Activated T-helper 1 cell treated with anti-CD3 and anti-CD28 coated beads, Interleukin-12 subunit alpha, Interleukin-12 subunit beta, Interleukin-2, Interleukin-4 antibody, amounts not matched to agents 30 ng/mL and 10 ng/mL and 1 ng/mL, durations not matched to agents 14 hours and 24 hours and 36 hours (primary cell): ENCODE measurements around the gene RHBDD3. TPM values are rescaled to one million over a fixed set of nuclear protein-coding genes. Genes with fewer than 3 reads are reported as not detected.

Source experiments
- DNase-seq: peaks from one replicate; pipeline ENCODE4 v3.0.0; 2021; ENCODE audit warnings: low spot score
- H3K27ac Mint-ChIP-seq: one replicate; pipeline ENCODE4 v1.8.0; 2021; ENCODE audit warnings: mild to moderate bottlenecking, mixed read lengths
- H3K27me3 Mint-ChIP-seq: one replicate; pipeline ENCODE4 v1.8.0; 2022; ENCODE audit warnings: mild to moderate bottlenecking, moderate library complexity, mixed read lengths; ENCODE audit not compliant: insufficient read depth
- H3K36me3 Mint-ChIP-seq: one replicate; pipeline ENCODE4 v1.8.0; 2021; ENCODE audit warnings: low read depth, mixed read lengths
- H3K4me1 Mint-ChIP-seq: one replicate; pipeline ENCODE4 v1.8.0; 2021; ENCODE audit warnings: low read depth, mixed read lengths
- H3K4me3 Mint-ChIP-seq: one replicate; pipeline ENCODE4 v1.8.0; 2021; ENCODE audit warnings: mild to moderate bottlenecking, moderate library complexity, mixed read lengths
- H3K9me3 Mint-ChIP-seq: one replicate; pipeline ENCODE4 v1.8.0; 2021; ENCODE audit warnings: mixed read lengths
- intact Hi-C: fragments of 100-400 bp; cut with micrococcal nuclease; formaldehyde crosslinking; loops from one replicate; pipeline ENCODE4 v1.15.1; 2024
- total RNA-seq: library from RNA; stranded (reverse); gene quantifications from 2 replicates; pipeline ENCODE4 v1.2.3, GENCODE V29; 2022

The RHBDD3 gene
- 53.3 and 59.4 TPM in 2 replicates for total RNA-seq

- intact Hi-C loops: loop anchor here (2.0 to 10.0 kb wide), 5 partner anchors 361 to 1349 kb away; partner anchors contain the start of genes CCDC117, PITPNB, UQCR10 and ZMAT5
- peak within 1 kb of the TSS; percentile 99 for H3K27ac Mint-ChIP-seq
- peaks cover 48% of the 10 kb centered on the region for H3K36me3 Mint-ChIP-seq
- H3K4me3 Mint-ChIP-seq: peak within 1 kb of the TSS; percentile 96
- H3K27me3 Mint-ChIP-seq: no peaks in the 10 kb centered on the region
- H3K9me3 Mint-ChIP-seq: no peaks in the 10 kb centered on the region
- DNase-seq: peak; percentile 97
- peaks cover 50% of the 10 kb centered on the region for H3K4me1 Mint-ChIP-seq
Observed at GRCh38 chr22:29267858-29268510, at the start of gene RHBDD3, which contains the start of gene EWSR1. RHBDD3 (minus strand) TSS chr22:29267981; CDS start chr22:29265626, 2,355 bp downstream. EWSR1 (plus strand) TSS chr22:29268268; CDS start chr22:29268337, 69 bp downstream.

DNA sequence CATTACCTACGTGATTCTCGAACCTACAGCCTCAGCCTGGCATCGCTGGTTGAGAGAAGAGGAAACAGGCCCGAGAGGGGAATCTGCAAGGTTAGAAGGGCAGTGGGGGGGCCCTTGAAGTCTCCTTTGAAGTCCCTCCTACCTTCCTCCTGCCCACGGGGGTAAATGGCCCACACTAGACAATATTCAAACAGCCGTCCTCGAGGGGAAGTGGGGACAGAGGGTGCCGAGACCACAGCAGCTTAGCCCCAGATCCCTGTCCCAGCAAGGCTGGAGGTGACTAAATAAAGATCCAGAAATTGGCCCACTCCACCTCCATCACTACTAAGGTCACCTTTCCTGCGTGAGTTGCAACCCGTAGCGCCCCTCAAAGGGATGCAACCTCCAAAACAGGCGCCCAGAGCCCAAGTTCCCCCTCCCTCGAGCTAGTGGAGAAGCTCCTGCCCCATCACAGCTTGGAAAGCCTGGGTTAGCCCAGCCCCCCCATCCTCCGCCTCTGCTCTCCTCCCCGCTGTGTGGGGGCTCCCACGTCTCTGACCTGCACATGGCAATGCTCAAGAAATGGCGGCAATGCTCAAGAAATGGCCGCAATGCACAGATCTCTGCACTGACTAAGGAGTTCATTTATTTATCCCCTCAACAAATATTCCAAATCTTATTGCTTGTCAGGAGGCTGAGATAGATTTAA lies 48.5 kb upstream of the RHBDD3 start:
- Mint-ChIP-seq H3K27me3 (peaks cover 42% of the 10 kb centered on the region), H3K36me3 (no peaks in the 10 kb centered on the region), H3K9me3 (no peaks in the 10 kb centered on the region), H3K4me1 (peaks cover 12% of the 10 kb centered on the region), H3K4me3 (peak overlapping the region; percentile 56), H3K27ac (no peak overlapping the region)
- no peak for DNase-seq
- intact Hi-C loops: no loop called here

DNA sequence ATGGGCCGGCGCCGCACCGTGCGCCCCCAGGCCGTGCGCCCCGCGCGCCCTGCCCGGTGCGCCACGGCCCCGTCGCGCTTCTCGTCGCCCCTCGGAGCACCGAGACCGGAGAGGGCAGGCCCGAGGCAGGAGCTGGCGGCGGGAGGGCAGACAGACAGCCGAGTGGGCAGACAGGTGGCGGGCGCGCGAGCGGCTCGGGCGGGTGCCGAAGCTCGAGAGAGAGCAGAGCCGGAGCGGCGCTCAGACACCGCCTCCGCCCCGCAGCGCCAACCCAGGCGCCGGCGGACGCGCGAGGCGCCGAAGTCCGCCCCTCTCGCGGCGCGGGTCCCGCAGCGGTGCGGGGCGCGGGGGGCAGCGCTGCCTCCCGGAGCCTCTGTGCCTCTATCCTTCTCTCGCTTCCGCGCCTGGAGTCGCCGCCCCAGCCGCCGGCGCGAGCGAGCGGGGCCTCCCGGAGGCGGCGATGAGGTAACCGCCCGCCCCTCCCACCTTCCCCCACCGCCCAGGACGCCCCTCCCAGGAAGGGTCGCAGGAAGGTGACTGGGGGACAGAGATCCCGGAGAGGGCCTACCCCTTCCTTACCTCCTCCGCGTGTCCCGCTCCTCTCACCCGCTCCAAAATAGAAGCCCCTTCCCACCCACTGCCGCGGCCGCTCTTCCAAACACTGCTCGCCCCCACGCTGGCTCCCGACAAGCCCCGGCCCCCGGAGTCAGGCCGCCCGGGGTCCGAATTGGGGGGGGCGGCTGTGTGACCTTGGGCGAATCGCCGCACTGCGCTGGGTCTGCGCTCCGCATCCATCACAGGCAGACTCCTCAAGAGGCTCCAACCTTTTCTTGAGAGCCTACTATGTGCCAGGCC lies 47.7 kb upstream of the RHBDD3 start, which contains the start of gene RASL10A:
Gene RASL10A (minus strand): TSS at position 412 of the 855 bp plus-strand sequence. CDS start 451 bp downstream, outside the sequence.
- Mint-ChIP-seq H3K4me3 (peak within 1 kb of the TSS; percentile 56), H3K27me3 (peaks cover 45% of the 10 kb centered on the region), H3K9me3 (no peaks in the 10 kb centered on the region), H3K36me3 (no peaks in the 10 kb centered on the region), H3K4me1 (peaks cover 12% of the 10 kb centered on the region), H3K27ac (no peak within 1 kb of the TSS)
- intact Hi-C loops: no loop called here
- no peak for DNase-seq

DNA sequence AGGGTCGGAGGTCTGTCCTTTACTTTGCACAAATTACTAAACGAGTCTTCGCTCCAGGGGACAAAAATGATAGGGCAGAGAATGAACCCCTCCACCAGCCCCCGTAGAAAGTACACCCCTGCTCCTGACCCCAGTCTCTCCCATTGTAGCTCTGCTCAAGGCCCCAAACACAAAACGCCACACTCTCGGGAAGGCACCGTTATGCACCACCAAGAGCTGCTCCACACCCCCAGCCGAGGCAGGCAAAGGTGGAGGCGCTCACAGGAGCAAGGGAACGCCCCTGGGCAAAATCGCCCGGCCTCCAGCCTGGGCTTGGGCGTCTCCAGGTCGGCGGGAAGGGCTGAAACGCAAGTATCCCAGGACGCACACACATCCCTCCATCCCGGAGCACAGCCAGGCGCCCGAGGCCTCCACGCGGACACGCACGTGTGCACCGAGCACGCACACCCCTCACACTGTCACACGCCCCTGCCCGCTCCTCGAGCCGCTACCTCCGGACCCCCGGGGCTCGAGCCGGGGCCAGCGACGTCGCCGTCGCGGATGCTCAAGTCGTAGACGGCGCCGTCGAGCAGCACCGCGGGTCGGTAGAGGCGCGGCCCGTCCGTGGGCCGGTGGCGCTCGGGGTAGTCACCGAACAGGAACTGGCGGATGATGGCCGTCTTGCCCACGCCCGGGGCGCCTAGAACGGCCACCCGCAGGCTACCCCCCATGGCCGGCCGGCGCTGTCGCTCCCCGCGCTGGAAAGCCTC lies 46.9 kb upstream of the RHBDD3 start:
- Mint-ChIP-seq H3K4me3 (peak overlapping the region; percentile 40), H3K36me3 (no peaks in the 10 kb centered on the region), H3K9me3 (no peaks in the 10 kb centered on the region), H3K27ac (no peak overlapping the region), H3K4me1 (peaks cover 12% of the 10 kb centered on the region), H3K27me3 (peaks cover 45% of the 10 kb centered on the region)
- no peak for DNase-seq
- intact Hi-C loops: no loop called here

DNA sequence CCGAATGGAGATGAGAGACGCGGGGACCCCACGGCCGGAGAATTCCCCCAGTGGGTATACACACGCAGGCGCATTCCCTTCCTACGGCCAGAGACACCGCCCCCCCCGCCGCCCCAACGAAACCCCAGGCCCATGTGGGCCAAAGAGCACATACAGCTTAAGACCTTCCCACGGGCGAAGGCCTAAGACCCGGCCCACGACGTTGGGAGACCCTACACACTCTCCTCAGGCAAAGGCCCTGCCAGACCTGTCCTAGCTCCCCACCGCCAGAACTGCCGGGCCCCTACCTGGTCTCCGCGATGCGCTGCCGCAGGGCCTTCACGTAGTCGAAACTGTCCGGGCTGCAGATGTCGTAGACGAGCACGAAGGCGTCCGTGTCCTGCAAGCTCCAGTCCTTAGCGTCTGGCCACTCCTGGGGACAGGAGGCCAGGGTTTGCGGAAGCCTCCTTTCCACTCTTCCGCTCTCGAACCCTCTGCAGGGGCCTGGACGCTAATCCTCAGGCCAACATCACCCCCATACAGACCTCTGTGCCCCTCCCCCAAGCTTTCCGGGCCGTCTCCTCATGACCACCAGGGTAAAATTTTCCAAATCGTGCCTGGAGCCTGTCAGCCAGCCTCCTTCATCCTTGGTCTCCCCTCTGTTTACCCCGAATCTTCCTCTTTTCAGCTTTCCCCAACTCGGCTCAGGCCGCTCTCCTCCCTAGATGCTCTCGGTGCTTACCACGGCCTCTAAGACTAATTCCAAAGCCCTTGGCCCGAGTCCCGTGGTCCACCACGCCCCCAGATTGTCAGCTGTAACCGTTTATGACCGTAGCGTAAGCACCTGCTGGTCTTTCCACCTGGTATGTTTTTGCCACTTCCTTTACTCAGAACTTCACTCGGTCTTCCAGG lies 46.0 kb upstream of the RHBDD3 start:
- Mint-ChIP-seq H3K27me3 (peaks cover 45% of the 10 kb centered on the region), H3K4me3 (peak overlapping the region; percentile 40), H3K4me1 (peaks cover 12% of the 10 kb centered on the region), H3K27ac (no peak overlapping the region), H3K36me3 (no peaks in the 10 kb centered on the region), H3K9me3 (no peaks in the 10 kb centered on the region)
- DNase-seq: no peak
- intact Hi-C loops: no loop called here

DNA sequence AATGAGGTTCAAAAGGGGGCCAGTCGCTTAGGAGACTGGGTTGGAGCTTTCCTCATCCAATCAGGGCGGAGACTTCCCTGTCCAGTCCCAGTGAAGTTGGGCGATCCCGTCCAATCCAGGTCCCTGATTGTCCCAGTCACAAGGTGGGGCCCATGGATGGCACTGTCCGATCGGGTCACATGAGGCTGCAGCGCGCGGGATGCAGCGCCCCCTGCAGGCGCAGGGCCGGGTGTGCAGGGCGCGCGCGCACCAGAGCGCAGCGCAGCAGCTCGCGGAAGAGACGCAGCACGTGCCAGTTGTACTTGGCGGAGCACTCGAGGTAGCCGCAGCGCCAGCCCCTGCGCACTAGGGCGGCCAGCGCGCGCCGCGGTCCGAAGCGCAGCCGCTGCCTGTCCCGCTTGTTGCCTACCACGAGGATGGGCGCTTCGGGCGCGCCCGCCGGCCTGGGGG lies 45.4 kb upstream of the RHBDD3 start:
- no peaks in the 10 kb centered on the region for H3K9me3 Mint-ChIP-seq
- H3K4me1 Mint-ChIP-seq: peaks cover 12% of the 10 kb centered on the region
- H3K36me3 Mint-ChIP-seq: no peaks in the 10 kb centered on the region
- no peak overlapping the region for H3K4me3 Mint-ChIP-seq
- peaks cover 45% of the 10 kb centered on the region for H3K27me3 Mint-ChIP-seq
- intact Hi-C loops: no loop called here
- DNase-seq: no peak
- no peak overlapping the region for H3K27ac Mint-ChIP-seq

DNA sequence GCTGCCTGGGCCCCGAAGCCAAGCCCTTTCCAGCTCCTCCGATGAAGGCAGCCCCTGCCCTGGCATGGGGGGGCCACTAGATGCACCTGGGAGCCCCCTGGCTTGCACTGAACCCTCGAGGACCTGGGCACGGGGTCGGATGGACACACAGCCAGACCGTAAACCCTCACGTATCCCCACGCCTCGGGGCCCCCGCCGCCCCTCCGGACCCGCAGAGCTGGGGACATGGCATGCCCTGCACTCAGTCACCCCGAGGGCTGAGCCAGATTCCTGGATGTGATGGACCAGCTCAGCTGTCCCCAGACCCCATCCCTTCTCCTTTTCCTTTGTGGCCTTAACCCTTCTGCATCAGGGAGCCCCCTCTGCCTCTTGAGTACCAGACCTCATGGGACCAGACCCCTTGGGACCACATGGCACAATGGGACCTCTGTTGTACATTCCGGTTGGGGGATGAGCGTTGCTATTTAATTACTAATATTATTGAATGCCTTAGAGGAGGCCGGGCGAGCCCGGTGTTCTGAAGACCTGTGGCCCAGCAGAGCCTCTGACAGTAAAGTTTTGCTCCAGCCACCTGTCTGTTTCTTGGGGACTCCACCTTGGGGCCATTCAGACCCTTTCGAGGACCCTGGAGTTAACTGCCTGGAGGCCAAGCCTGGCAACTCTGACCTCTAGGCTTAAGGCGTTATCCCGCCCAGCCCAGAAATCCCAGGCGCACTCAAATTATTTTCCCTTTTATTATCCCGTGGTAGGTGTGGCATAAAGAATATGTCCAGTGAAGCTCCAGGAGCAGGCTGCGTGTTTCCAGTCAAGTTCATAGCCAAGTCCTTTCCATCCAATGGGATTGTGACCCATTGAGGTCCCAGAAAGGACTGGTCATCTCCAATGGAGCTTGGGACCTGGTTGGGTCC lies 44.7 kb upstream of the RHBDD3 start:
- H3K27ac Mint-ChIP-seq: no peak overlapping the region
- DNase-seq: no peak
- H3K36me3 Mint-ChIP-seq: no peaks in the 10 kb centered on the region
- intact Hi-C loops: no loop called here
- peaks cover 43% of the 10 kb centered on the region for H3K27me3 Mint-ChIP-seq
- peaks cover 12% of the 10 kb centered on the region for H3K4me1 Mint-ChIP-seq
- H3K4me3 Mint-ChIP-seq: no peak overlapping the region
- no peaks in the 10 kb centered on the region for H3K9me3 Mint-ChIP-seq

DNA sequence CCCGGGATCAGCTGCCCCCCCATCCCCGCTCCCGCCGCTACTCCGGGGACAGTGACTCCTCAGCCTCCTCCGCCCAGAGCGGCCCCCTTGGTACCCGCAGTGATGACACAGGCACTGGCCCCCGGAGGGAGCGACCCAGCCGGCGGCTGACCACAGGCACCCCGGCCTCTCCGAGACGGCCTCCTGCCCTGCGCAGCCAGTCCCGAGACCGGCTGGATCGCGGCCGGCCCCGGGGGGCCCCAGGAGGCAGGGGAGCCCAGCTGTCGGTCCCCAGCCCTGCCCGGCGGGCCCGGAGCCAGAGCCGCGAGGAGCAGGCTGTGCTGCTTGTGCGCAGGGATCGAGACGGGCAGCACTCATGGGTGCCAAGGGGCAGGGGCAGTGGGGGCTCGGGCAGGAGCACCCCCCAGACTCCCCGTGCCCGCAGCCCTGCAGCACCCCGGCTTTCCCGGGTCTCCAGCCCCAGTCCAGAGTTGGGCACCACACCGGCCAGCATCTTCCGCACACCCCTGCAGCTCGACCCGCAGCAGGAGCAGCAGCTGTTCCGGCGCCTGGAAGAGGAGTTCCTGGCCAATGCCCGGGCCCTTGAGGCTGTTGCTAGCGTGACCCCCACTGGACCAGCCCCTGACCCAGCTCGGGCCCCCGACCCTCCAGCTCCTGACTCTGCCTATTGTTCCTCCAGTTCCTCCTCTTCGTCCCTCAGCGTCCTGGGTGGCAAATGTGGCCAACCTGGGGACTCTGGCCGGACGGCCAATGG lies 43.9 kb upstream of the RHBDD3 start:
- Mint-ChIP-seq H3K36me3 (no peaks in the 10 kb centered on the region), H3K4me1 (peaks cover 12% of the 10 kb centered on the region), H3K27ac (no peak overlapping the region), H3K9me3 (no peaks in the 10 kb centered on the region), H3K4me3 (no peak overlapping the region), H3K27me3 (peaks cover 36% of the 10 kb centered on the region)
- intact Hi-C loops: no loop called here
- no peak for DNase-seq

GRCh38 chr22:29310863-29311339 lies 43.1 kb upstream of the RHBDD3 start:
- H3K36me3 Mint-ChIP-seq: no peaks in the 10 kb centered on the region
- intact Hi-C loops: no loop called here
- no peaks in the 10 kb centered on the region for H3K9me3 Mint-ChIP-seq
- H3K4me3 Mint-ChIP-seq: no peak overlapping the region
- H3K27me3 Mint-ChIP-seq: peaks cover 32% of the 10 kb centered on the region
- H3K4me1 Mint-ChIP-seq: peaks cover 12% of the 10 kb centered on the region
- DNase-seq: peak; percentile 53
- H3K27ac Mint-ChIP-seq: peak overlapping the region; percentile 58

GRCh38 chr22:29310065-29310862 lies 42.5 kb upstream of the RHBDD3 start:
- no peak for DNase-seq
- Mint-ChIP-seq H3K27me3 (peaks cover 32% of the 10 kb centered on the region), H3K4me1 (peaks cover 12% of the 10 kb centered on the region), H3K27ac (no peak overlapping the region), H3K4me3 (no peak overlapping the region), H3K36me3 (no peaks in the 10 kb centered on the region), H3K9me3 (no peaks in the 10 kb centered on the region)
- intact Hi-C loops: no loop called here
